Memory B cell (primary cell): Measurements from ENCODE around the gene LHFPL3.

Experiments
- ATAC-seq: fragments of 150-1000 bp; cut with Tn5 transposase; 2 replicates; pipeline ENCODE4 v1.10.0; 2021; ENCODE audit warnings: low read depth, mild to moderate bottlenecking, moderate library complexity
- DNase-seq, 2 donors: peaks; one replicate each; pipeline ENCODE4 v3.0.0; 2022; ENCODE audit warnings: low spot score in 2 of 2
- H3K27ac Mint-ChIP-seq: one replicate; pipeline ENCODE4 v1.8.0; 2022; ENCODE audit warnings: mild to moderate bottlenecking, moderate library complexity, mixed read lengths
- H3K27me3 Mint-ChIP-seq: one replicate; pipeline ENCODE4 v1.8.0; 2022; ENCODE audit warnings: mixed read lengths
- H3K36me3 Mint-ChIP-seq: one replicate; pipeline ENCODE4 v1.8.0; 2022; ENCODE audit warnings: mild to moderate bottlenecking, mixed read lengths
- H3K4me1 Mint-ChIP-seq: one replicate; pipeline ENCODE4 v1.8.0; 2022; ENCODE audit warnings: mixed read lengths
- H3K4me3 Mint-ChIP-seq: one replicate; pipeline ENCODE4 v1.8.0; 2022; ENCODE audit warnings: mild to moderate bottlenecking, moderate library complexity, mixed read lengths
- H3K9me3 Mint-ChIP-seq: one replicate; pipeline ENCODE4 v1.8.0; 2022; ENCODE audit warnings: mixed read lengths

Gene LHFPL3

GRCh38 chr7:104480529-104480928, 152.1 kb downstream of the LHFPL3 start:
- Mint-ChIP-seq H3K27me3 (peaks cover 6% of the 10 kb centered on the region), H3K27ac (no peak overlapping the region), H3K4me3 (no peak overlapping the region), H3K9me3 (peaks cover 4% of the 10 kb centered on the region), H3K36me3 (no peaks in the 10 kb centered on the region), H3K4me1 (no peaks in the 10 kb centered on the region)
- no peak for ATAC-seq
- no peak for DNase-seq

GRCh38 chr7:104482362-104483037, 154.1 kb downstream of the LHFPL3 start:
- peaks cover 4% of the 10 kb centered on the region for H3K9me3 Mint-ChIP-seq
- no peak overlapping the region for H3K27ac Mint-ChIP-seq

GRCh38 chr7:104486931-104487330, 158.5 kb downstream of the LHFPL3 start:
- no peak overlapping the region for H3K27ac Mint-ChIP-seq
- peaks cover 4% of the 10 kb centered on the region for H3K27me3 Mint-ChIP-seq
- H3K4me1 Mint-ChIP-seq: no peaks in the 10 kb centered on the region
- no peak for ATAC-seq
- H3K36me3 Mint-ChIP-seq: no peaks in the 10 kb centered on the region
- peaks cover 4% of the 10 kb centered on the region for H3K9me3 Mint-ChIP-seq
- DNase-seq: no peak
- H3K4me3 Mint-ChIP-seq: no peak overlapping the region

More at GRCh38 chr7:104482362-104483037, 154.1 kb downstream of the LHFPL3 start:
- Mint-ChIP-seq H3K4me3 (no peak overlapping the region), H3K4me1 (no peaks in the 10 kb centered on the region), H3K27me3 (peaks cover 6% of the 10 kb centered on the region), H3K36me3 (no peaks in the 10 kb centered on the region)
- DNase-seq: no peak
- ATAC-seq: no peak

- H3K27me3 Mint-ChIP-seq: peaks cover 4% of the 10 kb centered on the region
- peaks cover 4% of the 10 kb centered on the region for H3K9me3 Mint-ChIP-seq
- H3K36me3 Mint-ChIP-seq: no peaks in the 10 kb centered on the region
- H3K4me1 Mint-ChIP-seq: no peaks in the 10 kb centered on the region
- DNase-seq (no peak), ATAC-seq (no peak)
- H3K4me3 Mint-ChIP-seq: no peak overlapping the region
- no peak overlapping the region for H3K27ac Mint-ChIP-seq
These were observed 159.2 kb downstream of the LHFPL3 start for GRCh38 chr7:104487642-104488041.

GRCh38 chr7:104497379-104497967, 169.1 kb downstream of the LHFPL3 start:
- no peak for ATAC-seq
- H3K4me1 Mint-ChIP-seq: no peaks in the 10 kb centered on the region
- no peak for DNase-seq
- H3K36me3 Mint-ChIP-seq: no peaks in the 10 kb centered on the region
- no peak overlapping the region for H3K27ac Mint-ChIP-seq
- H3K27me3 Mint-ChIP-seq: no peaks in the 10 kb centered on the region
- H3K4me3 Mint-ChIP-seq: no peak overlapping the region
- peaks cover 6% of the 10 kb centered on the region for H3K9me3 Mint-ChIP-seq

GRCh38 chr7:104499975-104500374, 171.6 kb downstream of the LHFPL3 start:
- Mint-ChIP-seq H3K27me3 (peaks cover 1% of the 10 kb centered on the region), H3K27ac (no peak overlapping the region), H3K4me1 (no peaks in the 10 kb centered on the region), H3K9me3 (no peaks in the 10 kb centered on the region), H3K4me3 (no peak overlapping the region), H3K36me3 (no peaks in the 10 kb centered on the region)
- DNase-seq (no peak), ATAC-seq (no peak)

GRCh38 chr7:104509874-104510273, 181.5 kb downstream of the LHFPL3 start:
- H3K27me3 Mint-ChIP-seq: no peaks in the 10 kb centered on the region
- DNase-seq (no peak), ATAC-seq (no peak)
- H3K4me3 Mint-ChIP-seq: no peak overlapping the region
- no peaks in the 10 kb centered on the region for H3K4me1 Mint-ChIP-seq
- no peak overlapping the region for H3K27ac Mint-ChIP-seq
- no peaks in the 10 kb centered on the region for H3K36me3 Mint-ChIP-seq
- H3K9me3 Mint-ChIP-seq: peaks cover 5% of the 10 kb centered on the region

- Mint-ChIP-seq H3K9me3 (peaks cover 3% of the 10 kb centered on the region), H3K27ac (no peak overlapping the region), H3K27me3 (peaks cover 3% of the 10 kb centered on the region), H3K36me3 (no peaks in the 10 kb centered on the region), H3K4me1 (no peaks in the 10 kb centered on the region), H3K4me3 (no peak overlapping the region)
- DNase-seq (no peak), ATAC-seq (no peak)
These were observed 196.4 kb downstream of the LHFPL3 start for GRCh38 chr7:104524853-104525252.

- Mint-ChIP-seq H3K27ac (no peak overlapping the region), H3K36me3 (no peaks in the 10 kb centered on the region), H3K9me3 (peaks cover 3% of the 10 kb centered on the region), H3K27me3 (peaks cover 3% of the 10 kb centered on the region), H3K4me1 (no peaks in the 10 kb centered on the region), H3K4me3 (no peak overlapping the region)
- ATAC-seq (no peak), DNase-seq (no peak)
These were observed 199.7 kb downstream of the LHFPL3 start for GRCh38 chr7:104528142-104528541.

- H3K4me3 Mint-ChIP-seq: no peak overlapping the region
- ATAC-seq: no peak
- H3K27me3 Mint-ChIP-seq: peaks cover 3% of the 10 kb centered on the region
These were observed 201.2 kb downstream of the LHFPL3 start for GRCh38 chr7:104529567-104529966.

GRCh38 chr7:104530251-104530650, 201.8 kb downstream of the LHFPL3 start:
- no peak overlapping the region for H3K4me3 Mint-ChIP-seq
- H3K27me3 Mint-ChIP-seq: peaks cover 3% of the 10 kb centered on the region
- DNase-seq: no peak
- no peaks in the 10 kb centered on the region for H3K4me1 Mint-ChIP-seq
- no peaks in the 10 kb centered on the region for H3K36me3 Mint-ChIP-seq
- peaks cover 3% of the 10 kb centered on the region for H3K9me3 Mint-ChIP-seq
- no peak for ATAC-seq
- no peak overlapping the region for H3K27ac Mint-ChIP-seq

More at GRCh38 chr7:104529567-104529966, 201.2 kb downstream of the LHFPL3 start:
- Mint-ChIP-seq H3K36me3 (no peaks in the 10 kb centered on the region), H3K9me3 (peaks cover 3% of the 10 kb centered on the region), H3K27ac (no peak overlapping the region), H3K4me1 (no peaks in the 10 kb centered on the region)
- no peak for DNase-seq

- H3K36me3 Mint-ChIP-seq: no peaks in the 10 kb centered on the region
- H3K27ac Mint-ChIP-seq: no peak overlapping the region
- no peak for ATAC-seq
- peaks cover 6% of the 10 kb centered on the region for H3K27me3 Mint-ChIP-seq
- DNase-seq: no peak
- H3K9me3 Mint-ChIP-seq: no peaks in the 10 kb centered on the region
- no peaks in the 10 kb centered on the region for H3K4me1 Mint-ChIP-seq
- no peak overlapping the region for H3K4me3 Mint-ChIP-seq
These were observed 205.7 kb downstream of the LHFPL3 start for GRCh38 chr7:104534149-104534548.

GRCh38 chr7:104535841-104536240, 207.4 kb downstream of the LHFPL3 start:
- ATAC-seq (no peak), DNase-seq (no peak)
- H3K27me3 Mint-ChIP-seq: peaks cover 3% of the 10 kb centered on the region
- no peaks in the 10 kb centered on the region for H3K4me1 Mint-ChIP-seq
- no peak overlapping the region for H3K4me3 Mint-ChIP-seq
- no peaks in the 10 kb centered on the region for H3K36me3 Mint-ChIP-seq
- no peaks in the 10 kb centered on the region for H3K9me3 Mint-ChIP-seq
- H3K27ac Mint-ChIP-seq: no peak overlapping the region

GRCh38 chr7:104536956-104537355, 208.6 kb downstream of the LHFPL3 start:
- no peaks in the 10 kb centered on the region for H3K4me1 Mint-ChIP-seq
- peaks cover 3% of the 10 kb centered on the region for H3K27me3 Mint-ChIP-seq
- H3K4me3 Mint-ChIP-seq: no peak overlapping the region
- DNase-seq: no peak
- H3K36me3 Mint-ChIP-seq: no peaks in the 10 kb centered on the region
- peaks cover 2% of the 10 kb centered on the region for H3K9me3 Mint-ChIP-seq
- no peak for ATAC-seq
- no peak overlapping the region for H3K27ac Mint-ChIP-seq

- DNase-seq: no peak
- no peak overlapping the region for H3K4me3 Mint-ChIP-seq
- ATAC-seq: no peak
- H3K4me1 Mint-ChIP-seq: no peaks in the 10 kb centered on the region
- H3K36me3 Mint-ChIP-seq: no peaks in the 10 kb centered on the region
- H3K27me3 Mint-ChIP-seq: peaks cover 3% of the 10 kb centered on the region
- no peak overlapping the region for H3K27ac Mint-ChIP-seq
- H3K9me3 Mint-ChIP-seq: peaks cover 4% of the 10 kb centered on the region
These were observed 209.7 kb downstream of the LHFPL3 start for GRCh38 chr7:104538152-104538551.
